ENCODE results near the gene TIGD4.
A peak's percentile ranks its signal among the peaks of the same experiment; 100 is the strongest.
"Not testable (repeated sequence)": the region's sequence is repeated elsewhere in the genome, so short reads cannot be mapped to it uniquely, and the experiment has no call there.

The TIGD4 gene

GRCh38 chr4:152784490-152785350, 5.2 kb upstream of the TIGD4 start:
- Histone ChIP-seq H3K9me3 (ENCODE audit: control insufficient read depth, low read length) (no peaks in the 10 kb centered on the region), H3K27ac (ENCODE audit: insufficient read depth, low read length, poor library complexity, severe bottlenecking) (no peak overlapping the region), H3K4me3 (ENCODE audit: insufficient read depth, low read depth, low read length, poor library complexity, severe bottlenecking) (no peak overlapping the region), H3K36me3 (ENCODE audit: control insufficient read depth, insufficient read depth, low read length) (no peaks in the 10 kb centered on the region), H3K27me3 (replicated peaks; ENCODE audit: control insufficient read depth, insufficient read depth, low read length, poor library complexity, severe bottlenecking) (no peaks in the 10 kb centered on the region), H3K4me1 (ENCODE audit: control insufficient read depth, insufficient read depth, low read length, poor library complexity, severe bottlenecking) (peaks cover 7% of the 10 kb centered on the region)
- no peak for DNase-seq

GRCh38 chr4:152780267-152780778, 793 bp upstream of the TIGD4 start:
- peak overlapping the region; percentile 96 for H3K4me3 ChIP-seq (ENCODE audit: insufficient read depth, low read depth, low read length, poor library complexity, severe bottlenecking)
- H3K9me3 ChIP-seq (ENCODE audit: control insufficient read depth, low read length), result no peaks in the 10 kb centered on the region
- no peaks in the 10 kb centered on the region for H3K27me3 ChIP-seq (replicated peaks; ENCODE audit: control insufficient read depth, insufficient read depth, low read length, poor library complexity, severe bottlenecking)
- DNase-seq, result no peak
- peak overlapping the region; percentile 88 for H3K27ac ChIP-seq (ENCODE audit: insufficient read depth, low read length, poor library complexity, severe bottlenecking)
- no peaks in the 10 kb centered on the region for H3K36me3 ChIP-seq (ENCODE audit: control insufficient read depth, insufficient read depth, low read length)
- H3K4me1 ChIP-seq (ENCODE audit: control insufficient read depth, insufficient read depth, low read length, poor library complexity, severe bottlenecking), result peaks cover 9% of the 10 kb centered on the region

- Histone ChIP-seq H3K4me1 (ENCODE audit: control insufficient read depth, insufficient read depth, low read length, poor library complexity, severe bottlenecking) (peaks cover 9% of the 10 kb centered on the region), H3K9me3 (ENCODE audit: control insufficient read depth, low read length) (no peaks in the 10 kb centered on the region), H3K27me3 (replicated peaks; ENCODE audit: control insufficient read depth, insufficient read depth, low read length, poor library complexity, severe bottlenecking) (no peaks in the 10 kb centered on the region), H3K27ac (ENCODE audit: insufficient read depth, low read length, poor library complexity, severe bottlenecking) (peak overlapping the region; percentile 88), H3K4me3 (ENCODE audit: insufficient read depth, low read depth, low read length, poor library complexity, severe bottlenecking) (peak overlapping the region; percentile 96), H3K36me3 (ENCODE audit: control insufficient read depth, insufficient read depth, low read length) (no peaks in the 10 kb centered on the region)
- no peak for DNase-seq
Observed at GRCh38 chr4:152778656-152779512, 646 bp downstream of the TIGD4 start.

GRCh38 chr4:152777488-152777887, 2.0 kb downstream of the TIGD4 start:
- DNase-seq, result no peak
- Histone ChIP-seq H3K9me3 (ENCODE audit: control insufficient read depth, low read length) (no peaks in the 10 kb centered on the region), H3K27me3 (replicated peaks; ENCODE audit: control insufficient read depth, insufficient read depth, low read length, poor library complexity, severe bottlenecking) (no peaks in the 10 kb centered on the region), H3K4me1 (ENCODE audit: control insufficient read depth, insufficient read depth, low read length, poor library complexity, severe bottlenecking) (peaks cover 9% of the 10 kb centered on the region), H3K27ac (ENCODE audit: insufficient read depth, low read length, poor library complexity, severe bottlenecking) (no peak overlapping the region), H3K4me3 (ENCODE audit: insufficient read depth, low read depth, low read length, poor library complexity, severe bottlenecking) (no peak overlapping the region), H3K36me3 (ENCODE audit: control insufficient read depth, insufficient read depth, low read length) (no peaks in the 10 kb centered on the region)

GRCh38 chr4:152776352-152776751, 3.2 kb downstream of the TIGD4 start:
- Histone ChIP-seq H3K4me3 (ENCODE audit: insufficient read depth, low read depth, low read length, poor library complexity, severe bottlenecking) (no peak overlapping the region), H3K27me3 (replicated peaks; ENCODE audit: control insufficient read depth, insufficient read depth, low read length, poor library complexity, severe bottlenecking) (no peaks in the 10 kb centered on the region), H3K4me1 (ENCODE audit: control insufficient read depth, insufficient read depth, low read length, poor library complexity, severe bottlenecking) (peaks cover 9% of the 10 kb centered on the region), H3K36me3 (ENCODE audit: control insufficient read depth, insufficient read depth, low read length) (no peaks in the 10 kb centered on the region), H3K9me3 (ENCODE audit: control insufficient read depth, low read length) (no peaks in the 10 kb centered on the region), H3K27ac (ENCODE audit: insufficient read depth, low read length, poor library complexity, severe bottlenecking) (no peak overlapping the region)
- DNase-seq, result no peak

- DNase-seq, result no peak
- Histone ChIP-seq H3K4me1 (ENCODE audit: control insufficient read depth, insufficient read depth, low read length, poor library complexity, severe bottlenecking) (peaks cover 3% of the 10 kb centered on the region), H3K27ac (ENCODE audit: insufficient read depth, low read length, poor library complexity, severe bottlenecking) (no peak overlapping the region), H3K27me3 (replicated peaks; ENCODE audit: control insufficient read depth, insufficient read depth, low read length, poor library complexity, severe bottlenecking) (no peaks in the 10 kb centered on the region), H3K4me3 (ENCODE audit: insufficient read depth, low read depth, low read length, poor library complexity, severe bottlenecking) (no peak overlapping the region), H3K9me3 (ENCODE audit: control insufficient read depth, low read length) (no peaks in the 10 kb centered on the region), H3K36me3 (ENCODE audit: control insufficient read depth, insufficient read depth, low read length) (no peaks in the 10 kb centered on the region)
Observed at GRCh38 chr4:152773953-152774352, 5.6 kb downstream of the TIGD4 start.

- H3K27ac ChIP-seq (ENCODE audit: insufficient read depth, low read length, poor library complexity, severe bottlenecking), result no peak overlapping the region
- DNase-seq, result no peak
- H3K27me3 ChIP-seq (replicated peaks; ENCODE audit: control insufficient read depth, insufficient read depth, low read length, poor library complexity, severe bottlenecking), result no peaks in the 10 kb centered on the region
- no peaks in the 10 kb centered on the region for H3K9me3 ChIP-seq (ENCODE audit: control insufficient read depth, low read length)
- H3K4me1 ChIP-seq (ENCODE audit: control insufficient read depth, insufficient read depth, low read length, poor library complexity, severe bottlenecking), result no peaks in the 10 kb centered on the region
- H3K4me3 ChIP-seq (ENCODE audit: insufficient read depth, low read depth, low read length, poor library complexity, severe bottlenecking), result no peak overlapping the region
- no peaks in the 10 kb centered on the region for H3K36me3 ChIP-seq (ENCODE audit: control insufficient read depth, insufficient read depth, low read length)
Observed at GRCh38 chr4:152773339-152773738, 6.2 kb downstream of the TIGD4 start.

- H3K4me1 ChIP-seq (ENCODE audit: control insufficient read depth, insufficient read depth, low read length, poor library complexity, severe bottlenecking), result no peaks in the 10 kb centered on the region
- H3K27me3 ChIP-seq (replicated peaks; ENCODE audit: control insufficient read depth, insufficient read depth, low read length, poor library complexity, severe bottlenecking), result no peaks in the 10 kb centered on the region
- no peaks in the 10 kb centered on the region for H3K36me3 ChIP-seq (ENCODE audit: control insufficient read depth, insufficient read depth, low read length)
- no peak overlapping the region for H3K27ac ChIP-seq (ENCODE audit: insufficient read depth, low read length, poor library complexity, severe bottlenecking)
- no peaks in the 10 kb centered on the region for H3K9me3 ChIP-seq (ENCODE audit: control insufficient read depth, low read length)
- no peak for DNase-seq
- H3K4me3 ChIP-seq (ENCODE audit: insufficient read depth, low read depth, low read length, poor library complexity, severe bottlenecking), result no peak overlapping the region
Observed at GRCh38 chr4:152771741-152772533, 7.6 kb downstream of the TIGD4 start.

GRCh38 chr4:152765069-152765737, 14.3 kb downstream of the TIGD4 start:
- not testable (repeated sequence) for DNase-seq; H3K27me3 ChIP-seq (replicated peaks; ENCODE audit: control insufficient read depth, insufficient read depth, low read length, poor library complexity, severe bottlenecking); H3K9me3 ChIP-seq (ENCODE audit: control insufficient read depth, low read length); H3K27ac ChIP-seq (ENCODE audit: insufficient read depth, low read length, poor library complexity, severe bottlenecking); H3K4me1 ChIP-seq (ENCODE audit: control insufficient read depth, insufficient read depth, low read length, poor library complexity, severe bottlenecking); H3K4me3 ChIP-seq (ENCODE audit: insufficient read depth, low read depth, low read length, poor library complexity, severe bottlenecking); H3K36me3 ChIP-seq (ENCODE audit: control insufficient read depth, insufficient read depth, low read length)

All from effector memory CD4-positive, alpha-beta T cell (primary cell).